Stimulated activated naive CD8-positive, alpha-beta T cell treated with anti-CD3 and anti-CD28 coated beads, Interleukin-15, Interleukin-2, amounts not matched to agents 100 ng/mL and 50 ng/mL, for 24 hours (primary cell): Measurements from ENCODE around the gene LCN2.
A peak's percentile ranks its signal among the peaks of the same experiment; 100 is the strongest.
"Not testable (repeated sequence)": the region's sequence is repeated elsewhere in the genome, so short reads cannot be mapped to it uniquely, and the experiment has no call there.

Experiments
- H3K27ac Mint-ChIP-seq: one replicate; pipeline ENCODE4 v1.8.0; 2021; ENCODE audit warnings: mild to moderate bottlenecking, mixed read lengths
- H3K27me3 Mint-ChIP-seq: one replicate; pipeline ENCODE4 v1.8.0; 2021; ENCODE audit warnings: mixed read lengths
- H3K36me3 Mint-ChIP-seq: one replicate; pipeline ENCODE4 v1.8.0; 2021; ENCODE audit warnings: low read depth, mixed read lengths
- H3K4me1 Mint-ChIP-seq: one replicate; pipeline ENCODE4 v1.8.0; 2021; ENCODE audit warnings: low read depth, mixed read lengths
- H3K4me3 Mint-ChIP-seq: one replicate; pipeline ENCODE4 v1.8.0; 2021; ENCODE audit warnings: mild to moderate bottlenecking, mixed read lengths
- H3K9me3 Mint-ChIP-seq: one replicate; pipeline ENCODE4 v1.8.0; 2021; ENCODE audit warnings: mixed read lengths

Gene LCN2

DNA sequence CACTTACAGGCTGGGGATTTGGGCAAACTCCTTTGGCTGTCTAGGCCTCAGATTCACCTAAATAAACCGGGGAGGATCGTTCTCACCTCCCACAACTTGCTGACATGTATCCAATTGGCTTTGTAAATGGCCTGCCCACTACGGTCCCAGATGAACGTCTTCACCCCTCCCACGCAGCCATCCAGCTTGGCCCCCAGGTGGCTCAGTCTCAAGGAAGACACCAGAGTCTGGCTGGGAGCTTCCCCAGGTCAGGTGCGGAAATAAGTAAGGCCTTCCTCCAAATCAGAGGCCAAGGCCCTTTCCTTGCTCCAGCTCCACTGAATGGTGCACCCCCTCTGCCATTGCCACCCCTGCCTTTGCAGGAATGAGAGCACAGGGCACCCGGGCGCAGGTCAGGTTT, 30.7 kb downstream of the LCN2 start:
- H3K36me3 Mint-ChIP-seq, result peaks cover 42% of the 10 kb centered on the region
- H3K9me3 Mint-ChIP-seq, result no peaks in the 10 kb centered on the region
- H3K27me3 Mint-ChIP-seq, result no peaks in the 10 kb centered on the region
- H3K4me1 Mint-ChIP-seq, result peaks cover 8% of the 10 kb centered on the region
- no peak overlapping the region for H3K27ac Mint-ChIP-seq
- H3K4me3 Mint-ChIP-seq, result no peak overlapping the region

GRCh38 chr9:128180447-128180846, 31.2 kb downstream of the LCN2 start:
- peaks cover 37% of the 10 kb centered on the region for H3K36me3 Mint-ChIP-seq
- no peak overlapping the region for H3K27ac Mint-ChIP-seq
- no peaks in the 10 kb centered on the region for H3K27me3 Mint-ChIP-seq
- no peaks in the 10 kb centered on the region for H3K9me3 Mint-ChIP-seq
- peaks cover 8% of the 10 kb centered on the region for H3K4me1 Mint-ChIP-seq
- no peak overlapping the region for H3K4me3 Mint-ChIP-seq

GRCh38 chr9:128181480-128181879, 32.2 kb downstream of the LCN2 start:
- not testable (repeated sequence) for H3K9me3 Mint-ChIP-seq

GRCh38 chr9:128182893-128183588, 33.8 kb downstream of the LCN2 start:
- Mint-ChIP-seq H3K4me3 (no peak overlapping the region), H3K4me1 (peaks cover 13% of the 10 kb centered on the region), H3K27ac (no peak overlapping the region), H3K27me3 (no peaks in the 10 kb centered on the region), H3K9me3 (no peaks in the 10 kb centered on the region), H3K36me3 (peaks cover 44% of the 10 kb centered on the region)

More at GRCh38 chr9:128181480-128181879, 32.2 kb downstream of the LCN2 start:
- not testable (repeated sequence) for H3K4me1 Mint-ChIP-seq, H3K27ac Mint-ChIP-seq, H3K4me3 Mint-ChIP-seq, H3K27me3 Mint-ChIP-seq
- H3K36me3 Mint-ChIP-seq, result peaks cover 35% of the 10 kb centered on the region

- Mint-ChIP-seq H3K27me3 (no peaks in the 10 kb centered on the region), H3K4me3 (no peak overlapping the region), H3K9me3 (no peaks in the 10 kb centered on the region), H3K36me3 (peaks cover 45% of the 10 kb centered on the region), H3K27ac (no peak overlapping the region), H3K4me1 (peaks cover 41% of the 10 kb centered on the region)
Observed at GRCh38 chr9:128185979-128186965, 37.0 kb downstream of the LCN2 start.

GRCh38 chr9:128187361-128187760, 38.1 kb downstream of the LCN2 start:
- H3K27ac Mint-ChIP-seq, result no peak overlapping the region
- no peaks in the 10 kb centered on the region for H3K9me3 Mint-ChIP-seq
- peaks cover 46% of the 10 kb centered on the region for H3K4me1 Mint-ChIP-seq
- peaks cover 42% of the 10 kb centered on the region for H3K36me3 Mint-ChIP-seq
- no peak overlapping the region for H3K4me3 Mint-ChIP-seq
- no peaks in the 10 kb centered on the region for H3K27me3 Mint-ChIP-seq

DNA sequence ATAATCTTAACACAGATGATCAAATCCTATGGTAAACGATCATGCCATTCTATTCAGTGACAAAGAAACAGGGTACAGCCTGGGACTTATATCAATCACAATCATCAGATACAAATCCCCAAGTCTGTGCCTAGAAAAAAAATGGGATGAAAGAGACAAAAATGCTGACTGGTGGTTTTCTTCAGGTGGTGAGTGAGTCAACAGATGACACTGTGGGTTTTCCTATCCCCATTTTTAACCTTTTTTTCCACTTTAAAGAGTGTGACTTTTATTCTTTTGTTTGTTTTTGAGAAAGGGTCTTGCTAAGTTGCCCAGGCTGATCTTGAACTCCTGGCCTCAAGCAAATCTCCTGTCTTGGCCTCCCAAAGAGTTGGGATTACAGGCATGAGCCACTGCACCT, 39.0 kb downstream of the LCN2 start:
- Mint-ChIP-seq H3K4me1 (peaks cover 46% of the 10 kb centered on the region), H3K36me3 (peaks cover 36% of the 10 kb centered on the region), H3K27me3 (no peaks in the 10 kb centered on the region), H3K9me3 (no peaks in the 10 kb centered on the region), H3K4me3 (no peak overlapping the region), H3K27ac (peak overlapping the region; percentile 61)

DNA sequence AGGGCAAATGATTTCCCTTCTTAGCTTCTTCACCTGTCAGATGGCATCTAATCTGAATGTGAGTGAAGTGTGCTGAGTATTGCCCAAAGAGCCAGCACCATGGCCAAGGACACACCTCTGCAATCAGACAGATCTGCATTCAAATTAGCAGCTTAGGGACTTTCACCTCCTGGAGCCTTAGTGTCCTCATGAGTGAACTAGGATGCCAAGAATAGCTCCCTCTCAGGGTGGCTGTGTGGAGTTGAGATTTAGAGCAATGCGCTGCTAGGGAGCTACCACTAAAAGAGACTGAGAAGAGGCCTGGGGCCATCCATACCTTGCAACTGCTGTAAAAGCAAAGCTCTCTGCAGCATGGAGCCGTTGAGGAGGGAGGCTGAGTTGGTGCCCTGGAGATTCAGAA, 40.8 kb downstream of the LCN2 start:
- Mint-ChIP-seq H3K27ac (peak overlapping the region; percentile 42), H3K36me3 (peaks cover 31% of the 10 kb centered on the region)

DNA sequence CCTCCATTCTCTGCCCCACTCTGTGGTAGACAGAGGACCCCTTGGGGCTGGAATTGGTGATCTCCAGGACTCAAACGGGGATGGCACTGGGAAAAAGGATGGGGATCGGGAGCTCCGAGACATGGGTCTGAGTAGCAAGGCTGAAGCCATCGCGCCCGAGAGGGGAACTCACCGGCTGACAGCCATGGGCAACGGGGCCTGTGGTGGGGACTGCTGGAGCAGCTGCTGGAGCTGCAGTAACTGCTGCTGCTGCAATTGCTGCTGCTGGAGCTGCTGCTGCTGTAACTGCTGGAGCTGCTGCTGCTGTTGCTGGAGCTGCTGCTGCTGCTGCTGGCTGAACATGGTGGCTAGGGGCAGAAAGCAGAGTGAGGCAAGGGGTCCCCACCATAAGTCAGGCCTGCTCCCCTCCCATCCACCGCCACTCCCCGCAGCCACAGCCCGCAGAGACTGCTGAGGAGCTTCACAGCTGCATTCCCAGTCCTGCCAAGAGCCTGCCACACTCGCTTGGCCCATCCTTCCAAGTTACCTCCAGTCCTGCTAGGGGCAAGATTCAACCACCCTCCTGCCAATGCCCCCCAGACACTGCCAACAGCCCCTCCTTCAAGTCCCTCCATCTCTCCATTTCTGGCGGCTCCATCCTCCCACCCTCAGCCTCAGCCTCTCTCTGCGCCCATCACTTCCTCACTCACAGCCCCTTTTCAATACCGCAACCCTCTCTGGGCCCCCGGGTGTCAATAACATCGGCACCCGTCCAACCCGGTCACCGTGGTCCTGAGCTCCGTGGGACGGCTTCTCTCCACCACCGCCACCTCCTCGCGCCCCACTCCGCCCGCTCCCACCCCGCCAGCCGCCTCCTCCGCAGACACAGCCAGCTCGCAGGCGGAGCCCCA, 41.5 kb downstream of the LCN2 start:
- H3K4me3 Mint-ChIP-seq, result peak overlapping the region; percentile 96
- no peaks in the 10 kb centered on the region for H3K9me3 Mint-ChIP-seq
- peaks cover 39% of the 10 kb centered on the region for H3K4me1 Mint-ChIP-seq
- no peaks in the 10 kb centered on the region for H3K27me3 Mint-ChIP-seq
- peaks cover 28% of the 10 kb centered on the region for H3K36me3 Mint-ChIP-seq
- H3K27ac Mint-ChIP-seq, result peak overlapping the region; percentile 95

More for the DNA sequence above, 40.8 kb downstream of the LCN2 start:
- Mint-ChIP-seq H3K4me3 (peak overlapping the region; percentile 96), H3K9me3 (no peaks in the 10 kb centered on the region), H3K27me3 (no peaks in the 10 kb centered on the region), H3K4me1 (peaks cover 39% of the 10 kb centered on the region)

- Mint-ChIP-seq H3K27me3 (no peaks in the 10 kb centered on the region), H3K9me3 (no peaks in the 10 kb centered on the region), H3K27ac (peak within 1 kb of the TSS; percentile 95), H3K36me3 (peaks cover 28% of the 10 kb centered on the region), H3K4me1 (peaks cover 38% of the 10 kb centered on the region), H3K4me3 (peak within 1 kb of the TSS; percentile 96)
Observed at GRCh38 chr9:128191406-128192046, 42.3 kb downstream of the LCN2 start, which contains the start of gene CIZ1. Gene CIZ1 (minus strand): TSS chr9:128191572. CDS start chr9:128190857, 715 bp downstream.

- Mint-ChIP-seq H3K4me1 (peaks cover 36% of the 10 kb centered on the region), H3K36me3 (peaks cover 22% of the 10 kb centered on the region), H3K9me3 (no peaks in the 10 kb centered on the region), H3K4me3 (no peak overlapping the region), H3K27me3 (no peaks in the 10 kb centered on the region), H3K27ac (no peak overlapping the region)
Observed at GRCh38 chr9:128192601-128193371, 43.5 kb downstream of the LCN2 start.

DNA sequence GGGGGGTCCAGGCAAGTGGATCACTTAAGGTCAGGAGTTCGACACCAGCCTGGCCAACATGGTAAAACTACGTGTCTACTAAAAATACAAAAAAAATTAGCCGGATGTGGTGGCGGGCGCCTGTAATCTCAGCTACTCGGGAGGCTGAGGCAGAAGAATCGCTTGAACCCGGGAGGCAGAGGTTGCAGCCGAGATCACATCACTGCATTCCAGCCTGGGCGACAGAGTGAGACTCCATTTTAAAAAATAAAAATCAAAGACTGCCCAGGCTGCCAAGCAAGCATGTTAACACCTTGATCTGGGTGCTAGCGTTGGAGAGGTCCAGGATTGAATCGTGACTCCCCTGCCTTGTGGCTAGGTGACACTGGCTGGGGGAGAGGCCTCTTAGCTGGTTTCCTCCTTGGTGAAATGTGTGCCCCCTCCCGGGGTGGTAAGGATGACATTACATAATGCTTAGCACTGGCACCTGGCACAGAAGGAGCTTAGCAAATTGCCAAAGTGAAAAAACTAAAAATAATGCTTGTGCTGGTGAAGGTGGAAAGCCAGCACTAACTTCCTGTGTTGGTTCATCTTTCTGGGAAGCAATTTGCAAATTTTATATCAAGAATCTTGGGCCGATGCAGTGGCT, 44.3 kb downstream of the LCN2 start:
- H3K27ac Mint-ChIP-seq, result no peak overlapping the region
- H3K36me3 Mint-ChIP-seq, result peaks cover 14% of the 10 kb centered on the region
- no peaks in the 10 kb centered on the region for H3K27me3 Mint-ChIP-seq
- H3K4me3 Mint-ChIP-seq, result no peak overlapping the region
- H3K4me1 Mint-ChIP-seq, result peaks cover 28% of the 10 kb centered on the region
- H3K9me3 Mint-ChIP-seq, result no peaks in the 10 kb centered on the region
